Ovary (tissue), 3 donors: ENCODE results near the gene ARHGEF7.

Experiments
- CTCF ChIP-seq, 3 donors: fragments of 450-650 bp in 2 of 3; fragments of 200-600 bp in 1 of 3; IDR thresholded peaks; one replicate each; pipeline versions ENCODE4 v1.5.1 to v1.8.0; 2016 to 2022; ENCODE audit warnings: antibody characterized with exemption in 3 of 3, mild to moderate bottlenecking in 1 of 3
- EP300 ChIP-seq: sonication (generic); formaldehyde crosslinking; IDR thresholded peaks from one replicate; pipeline ENCODE4 v1.6.1; 2017; ENCODE audit warnings: antibody characterized with exemption
- POLR2A ChIP-seq: fragments of 450-650 bp; IDR thresholded peaks from one replicate; pipeline ENCODE4 v1.6.1; 2017; ENCODE audit warnings: antibody characterized with exemption, mild to moderate bottlenecking, moderate library complexity
- donor health status: DM: no; HTN: no; CAD: no.

GRCh38 chr13:111287201-111287600 is 172.1 kb downstream of the ARHGEF7 start:
- TF ChIP-seq POLR2A (no peak), CTCF (IDR thresholded peaks at IDR 0.05) (no peak), EP300 (no peak)
